D721Med (cell line): ENCODE results near the gene CDC5L.
"Not testable (repeated sequence)": the region's sequence is repeated elsewhere in the genome, so short reads cannot be mapped to it uniquely, and the experiment has no call there.

Experiments used
- DNase-seq: peaks from one replicate; pipeline ENCODE4 v3.0.0; 2011; ENCODE audit warnings: low spot score; ENCODE audit not compliant: insufficient read length
- FAIRE-seq: peaks from 2 replicates; lab custom pipeline; 2011; peaks lifted over from hg19 to GRCh38; lab: Jason Lieb, UNC
- TF ChIP-seq, protein P1 (sequence below): IDR thresholded peaks from 2 replicates; pipeline ENCODE4 v1.5.1; 2012; ENCODE audit warnings: mild to moderate bottlenecking, control low read depth; ENCODE audit not compliant: insufficient read depth; ENCODE audit errors: missing control alignments

The CDC5L gene

DNA sequence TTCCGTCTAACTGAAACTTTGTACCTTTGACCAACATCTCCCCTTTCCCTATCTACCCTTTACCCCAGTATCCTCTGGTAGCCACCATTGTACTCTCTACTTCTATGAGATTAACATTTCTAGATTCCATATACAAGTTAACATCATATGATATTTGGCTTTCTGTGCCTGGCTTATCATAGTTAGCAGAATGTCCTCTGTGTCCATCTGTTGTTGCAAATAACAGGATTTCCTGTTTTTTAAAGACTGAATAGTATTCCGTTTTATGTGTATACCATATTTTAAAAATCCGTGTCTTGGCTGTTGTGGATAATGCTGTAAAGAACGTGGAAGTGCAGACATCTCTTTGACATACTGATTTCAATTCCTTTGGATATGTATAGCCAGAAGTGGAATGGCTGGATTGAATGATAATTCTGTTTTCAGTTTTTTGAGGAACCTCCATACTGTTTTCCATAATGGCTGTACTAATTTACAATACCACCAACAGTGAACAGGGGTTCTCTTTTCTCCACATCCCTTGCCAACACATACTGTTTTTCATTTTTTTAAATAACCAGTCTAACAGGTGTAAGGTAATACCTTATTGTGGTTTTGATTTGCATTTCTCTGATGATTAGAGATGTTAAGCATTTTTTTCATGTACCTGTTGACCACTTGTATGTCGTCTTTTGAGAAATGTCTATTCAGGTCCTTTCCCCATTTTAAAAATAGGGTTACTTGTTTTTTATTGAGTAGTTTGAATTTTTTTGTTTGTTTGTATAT is 53.8 kb downstream of the CDC5L start:
- no peak for FAIRE-seq

DNA sequence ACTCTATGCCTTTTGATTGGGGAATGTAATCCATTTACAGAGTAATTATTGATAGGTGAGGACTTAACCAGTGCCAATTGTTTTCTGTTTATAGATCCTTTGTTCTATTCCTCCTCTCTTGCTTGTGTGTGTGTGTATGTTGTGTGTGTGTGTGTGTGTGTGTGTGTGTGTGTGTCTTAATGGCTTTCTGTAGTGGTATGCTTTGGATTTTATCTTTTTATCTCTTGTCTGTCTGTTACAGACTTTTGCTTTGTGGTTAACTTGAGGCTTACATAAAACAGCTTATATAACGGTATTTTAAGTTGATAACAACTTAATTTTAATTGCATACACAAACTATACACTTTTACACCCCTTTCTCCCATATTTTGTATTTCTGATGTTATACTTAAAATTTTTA is 54.7 kb downstream of the CDC5L start:
- no peak for DNase-seq
- no peak for FAIRE-seq
- TF ChIP-seq, protein P1, sequence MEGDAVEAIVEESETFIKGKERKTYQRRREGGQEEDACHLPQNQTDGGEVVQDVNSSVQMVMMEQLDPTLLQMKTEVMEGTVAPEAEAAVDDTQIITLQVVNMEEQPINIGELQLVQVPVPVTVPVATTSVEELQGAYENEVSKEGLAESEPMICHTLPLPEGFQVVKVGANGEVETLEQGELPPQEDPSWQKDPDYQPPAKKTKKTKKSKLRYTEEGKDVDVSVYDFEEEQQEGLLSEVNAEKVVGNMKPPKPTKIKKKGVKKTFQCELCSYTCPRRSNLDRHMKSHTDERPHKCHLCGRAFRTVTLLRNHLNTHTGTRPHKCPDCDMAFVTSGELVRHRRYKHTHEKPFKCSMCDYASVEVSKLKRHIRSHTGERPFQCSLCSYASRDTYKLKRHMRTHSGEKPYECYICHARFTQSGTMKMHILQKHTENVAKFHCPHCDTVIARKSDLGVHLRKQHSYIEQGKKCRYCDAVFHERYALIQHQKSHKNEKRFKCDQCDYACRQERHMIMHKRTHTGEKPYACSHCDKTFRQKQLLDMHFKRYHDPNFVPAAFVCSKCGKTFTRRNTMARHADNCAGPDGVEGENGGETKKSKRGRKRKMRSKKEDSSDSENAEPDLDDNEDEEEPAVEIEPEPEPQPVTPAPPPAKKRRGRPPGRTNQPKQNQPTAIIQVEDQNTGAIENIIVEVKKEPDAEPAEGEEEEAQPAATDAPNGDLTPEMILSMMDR, result no peak

More for the DNA sequence above, 53.8 kb downstream of the CDC5L start:
- DNase-seq, result no peak
- TF ChIP-seq, protein P1, result no peak

DNA sequence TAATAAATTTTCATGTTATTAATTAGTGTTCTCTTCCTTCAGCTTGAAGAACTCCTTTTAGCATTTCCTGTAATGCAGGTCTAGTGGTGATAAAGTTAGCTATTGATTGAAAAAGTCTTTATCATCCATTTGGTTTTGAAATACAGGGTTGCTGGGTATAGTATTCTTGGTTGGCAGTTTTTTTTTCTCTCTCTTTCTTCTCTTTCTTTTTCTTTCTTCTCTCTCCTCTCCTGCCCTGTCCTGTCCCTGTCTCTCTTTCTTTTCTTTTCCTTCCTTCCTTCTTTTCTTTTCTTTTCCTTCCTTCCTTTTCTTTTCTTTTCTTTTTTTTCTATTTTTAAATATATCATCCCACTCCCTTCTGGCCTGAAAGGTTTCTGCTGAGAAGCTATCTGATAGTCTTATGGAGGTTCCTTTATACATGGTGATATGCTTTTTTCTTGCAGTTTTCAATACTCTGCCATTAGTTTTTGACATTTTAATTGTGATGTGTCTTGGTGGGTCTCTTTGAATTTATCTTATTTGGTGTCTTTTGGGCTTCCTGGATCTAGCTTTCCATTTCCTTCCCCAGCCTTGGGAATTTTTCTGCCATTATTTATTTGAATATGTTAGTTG is 55.4 kb downstream of the CDC5L start:
- DNase-seq, result no peak
- no peak for FAIRE-seq
- TF ChIP-seq, protein P1, result no peak

DNA sequence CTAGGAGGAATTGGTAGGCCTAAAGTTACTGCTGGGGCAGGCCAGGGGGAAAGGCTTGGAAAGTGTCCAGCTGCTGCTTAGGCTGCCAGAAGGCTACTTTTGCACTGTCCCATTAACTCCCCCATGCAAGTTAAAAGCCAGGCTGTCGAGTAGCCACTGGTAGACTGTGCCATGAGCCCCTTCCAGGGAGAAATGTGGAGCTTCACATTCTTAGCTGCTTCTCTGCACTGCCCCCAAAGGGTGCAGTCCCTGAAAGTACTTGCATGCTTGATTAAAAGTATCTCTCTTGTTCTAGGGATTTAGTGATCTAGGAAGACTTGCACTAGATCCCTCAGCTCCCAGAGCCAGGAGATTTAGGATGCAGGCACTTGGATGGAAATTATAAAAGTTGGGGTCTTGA is 57.3 kb downstream of the CDC5L start:
- FAIRE-seq, result no peak
- no peak for DNase-seq
- TF ChIP-seq, protein P1, result no peak

DNA sequence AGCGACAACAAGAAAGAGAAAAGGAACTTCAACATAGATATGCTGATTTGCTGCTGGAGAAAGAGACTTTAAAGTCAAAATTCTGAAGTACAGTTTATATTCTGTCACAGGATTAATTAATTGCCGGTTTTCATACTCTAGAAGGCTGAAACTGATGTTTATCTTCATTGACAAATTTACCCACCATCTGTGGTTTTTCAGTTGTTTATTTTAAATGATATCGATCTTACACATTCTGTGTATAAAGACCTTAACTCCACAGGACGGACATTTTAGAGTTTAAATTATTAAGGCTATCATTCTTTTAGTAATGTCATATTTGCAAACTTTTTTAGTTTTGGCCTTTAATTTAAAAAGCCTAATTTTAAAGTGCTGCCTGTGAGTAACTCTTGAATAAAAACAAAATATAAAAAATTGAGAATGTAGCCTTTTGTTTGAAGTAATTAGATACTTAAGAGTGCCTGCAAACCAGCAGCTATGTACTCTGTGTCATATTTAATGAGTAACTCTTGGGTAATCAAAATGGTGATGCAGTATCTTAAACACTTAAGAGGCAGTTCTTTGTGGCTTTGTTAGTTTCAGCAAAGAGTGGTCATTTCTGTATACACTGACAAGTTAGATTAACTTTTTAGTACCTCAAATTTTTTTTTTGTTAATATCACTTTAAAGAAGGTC is 59.3 kb downstream of the CDC5L start:
- TF ChIP-seq, protein P1, result no peak
- FAIRE-seq (no peak), DNase-seq (no peak)

DNA sequence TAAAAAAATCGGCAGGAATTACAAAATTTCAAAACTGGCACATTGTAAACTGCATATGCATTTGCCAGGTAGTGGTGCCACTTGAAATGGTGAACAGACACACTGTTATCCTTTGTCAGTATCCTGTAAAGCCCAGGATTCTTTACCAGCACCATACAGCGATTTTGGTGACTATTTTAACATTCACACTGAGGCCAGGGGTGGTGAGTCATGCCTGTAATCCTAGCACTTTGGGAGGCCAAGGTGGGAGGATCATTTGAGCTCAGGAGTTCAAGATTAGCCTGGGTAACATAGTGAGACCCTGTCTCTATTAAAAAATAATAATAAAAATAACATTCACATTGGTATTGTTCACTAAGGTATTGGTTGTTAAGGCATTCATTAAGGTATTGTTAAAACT is 61.7 kb downstream of the CDC5L start:
- not testable (repeated sequence) for FAIRE-seq, DNase-seq

DNA sequence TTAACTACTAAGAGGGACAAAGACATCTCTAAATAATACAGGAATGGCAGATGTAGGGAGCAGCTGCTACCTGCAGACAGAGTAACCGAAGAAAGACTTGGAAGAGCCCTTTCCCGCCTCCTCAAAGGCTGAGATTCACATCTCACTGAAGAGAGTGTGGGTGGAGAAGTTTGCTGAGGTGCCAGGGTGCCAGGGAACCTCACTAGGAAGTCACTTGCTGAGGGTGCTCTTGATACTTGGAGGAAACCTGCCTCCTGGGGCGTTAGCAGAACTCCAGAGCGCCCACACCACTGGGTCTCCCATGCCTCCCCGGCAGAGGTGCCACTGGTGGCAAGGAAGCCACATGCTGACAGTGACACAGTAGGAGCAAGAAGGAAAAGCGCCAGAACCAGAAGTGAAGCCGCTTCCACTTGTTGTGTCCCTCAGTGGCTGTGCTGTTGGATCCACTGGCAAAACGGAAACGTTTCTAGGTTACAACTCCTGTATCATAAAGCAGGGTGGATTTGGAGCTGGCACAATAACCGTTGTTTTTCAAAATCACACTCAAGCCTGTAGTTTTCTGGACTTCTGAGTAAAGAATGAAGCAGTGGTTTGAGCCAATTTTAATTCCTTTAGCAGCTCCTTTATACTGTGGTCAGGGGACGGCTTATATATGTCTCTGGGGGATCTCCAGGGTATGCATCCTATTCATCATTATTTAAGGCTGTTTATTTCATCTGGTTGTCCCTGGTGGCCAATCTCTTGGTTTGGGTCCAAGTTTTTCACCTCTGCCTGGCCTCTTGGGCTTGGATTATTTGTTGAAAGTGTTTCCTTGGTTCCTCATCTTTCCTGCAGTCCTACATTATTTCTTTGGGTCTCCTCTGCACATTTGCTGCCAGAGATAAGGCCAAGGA is 64.5 kb downstream of the CDC5L start:
- TF ChIP-seq, protein P1, result no peak
- DNase-seq, result no peak
- FAIRE-seq, result no peak
